ENCODE measurements around the gene ZNF695.

Gene ZNF695

GRCh38 chr1:246966502-246966901 lies 41.4 kb downstream of the ZNF695 start:
- H3K4me3 ChIP-seq: no peak overlapping the region
- H3K27ac ChIP-seq: no peak overlapping the region

GRCh38 chr1:246959944-246960693 lies 47.7 kb downstream of the ZNF695 start:
- peak overlapping the region in 1 of 21 experiments; percentile 6 for H3K27ac ChIP-seq
- no peak overlapping the region for H3K4me3 ChIP-seq

DNA sequence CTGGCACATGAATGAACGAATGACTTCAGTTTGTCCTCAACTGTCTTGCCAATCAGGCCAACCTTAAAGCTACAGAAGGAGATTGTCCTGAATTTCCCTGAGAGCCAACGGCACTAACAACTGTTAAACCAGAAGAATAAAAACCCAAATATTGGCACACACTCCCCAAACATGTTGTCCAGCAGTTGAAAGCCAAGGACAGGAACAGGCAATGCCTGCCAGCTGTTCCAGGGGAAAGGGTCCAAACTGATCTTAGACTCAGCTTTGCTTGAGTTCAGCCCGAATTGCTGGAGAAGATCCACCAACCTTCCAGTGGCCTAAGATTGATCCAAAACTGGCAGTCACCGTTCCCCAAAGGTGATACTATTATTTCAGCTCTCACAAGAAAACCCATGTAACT lies 53.7 kb downstream of the ZNF695 start:
- no peak overlapping the region for H3K27ac ChIP-seq

DNA sequence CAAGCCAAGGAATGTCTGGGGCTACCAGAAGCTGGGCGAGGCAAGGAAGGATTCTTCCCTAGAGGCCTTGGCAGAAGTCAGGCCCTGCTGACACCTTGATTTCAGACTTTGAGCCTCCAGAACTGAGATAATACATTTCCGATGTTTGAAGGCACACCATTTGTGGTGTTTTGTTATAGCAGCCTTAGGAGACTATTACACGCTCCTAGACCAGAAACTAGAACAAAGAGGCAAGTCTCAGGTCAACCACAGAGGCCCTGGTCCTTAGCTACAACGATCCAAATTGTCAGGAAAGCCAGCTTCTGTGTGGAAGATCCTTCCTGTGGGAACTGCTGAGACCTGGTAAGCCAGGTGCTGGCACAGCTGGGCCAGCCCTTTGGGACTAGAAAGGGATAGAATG lies 56.4 kb downstream of the ZNF695 start:
- Histone ChIP-seq H3K27ac (no peak overlapping the region), H3K4me3 (no peak overlapping the region)

More for the DNA sequence above, 53.7 kb downstream of the ZNF695 start:
- H3K4me3 ChIP-seq: no peak overlapping the region

- no peak overlapping the region for H3K4me3 ChIP-seq
- no peak overlapping the region for H3K27ac ChIP-seq
Measured at GRCh38 chr1:246949956-246950355, 57.9 kb downstream of the ZNF695 start.

- peak overlapping the region in 8 of 21 experiments; percentile 7 to 82 (median 43) for H3K27ac ChIP-seq
Measured at GRCh38 chr1:246947255-246947654, 60.6 kb downstream of the ZNF695 start.

DNA sequence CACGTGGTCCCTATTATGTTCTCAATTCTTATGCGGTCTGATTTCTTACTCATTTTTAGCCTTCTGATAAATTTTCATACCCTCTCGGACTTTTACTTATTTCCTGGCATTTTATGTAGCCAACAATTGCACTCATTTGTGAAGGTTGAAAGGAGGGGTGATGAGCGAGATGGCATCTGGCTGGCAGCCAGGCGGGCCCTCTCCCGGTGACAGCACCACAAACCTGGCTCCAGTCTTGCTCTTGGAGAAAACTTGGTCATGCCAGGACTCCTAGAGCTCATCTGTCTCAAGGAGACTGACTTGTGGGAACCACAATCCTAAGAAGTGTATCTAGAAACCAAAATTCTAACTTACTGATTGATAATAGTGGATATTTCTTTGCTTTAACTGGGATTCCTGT lies 61.5 kb downstream of the ZNF695 start:
- H3K4me3 ChIP-seq: no peak overlapping the region
- H3K27ac ChIP-seq: peak overlapping the region in 7 of 21 experiments; percentile 21 to 82 (median 58)

More at GRCh38 chr1:246947255-246947654, 60.6 kb downstream of the ZNF695 start:
- no peak overlapping the region for H3K4me3 ChIP-seq

Measured in skin epidermis (tissue), 12 donors.